NCI-H345 (cell line): ENCODE results near the gene ASB2.

ENCODE experiments used
- DNase-seq: peaks from one replicate; lab custom pipeline; 2025; lab: John Stamatoyannopoulos, UW

ASB2 gene

DNA sequence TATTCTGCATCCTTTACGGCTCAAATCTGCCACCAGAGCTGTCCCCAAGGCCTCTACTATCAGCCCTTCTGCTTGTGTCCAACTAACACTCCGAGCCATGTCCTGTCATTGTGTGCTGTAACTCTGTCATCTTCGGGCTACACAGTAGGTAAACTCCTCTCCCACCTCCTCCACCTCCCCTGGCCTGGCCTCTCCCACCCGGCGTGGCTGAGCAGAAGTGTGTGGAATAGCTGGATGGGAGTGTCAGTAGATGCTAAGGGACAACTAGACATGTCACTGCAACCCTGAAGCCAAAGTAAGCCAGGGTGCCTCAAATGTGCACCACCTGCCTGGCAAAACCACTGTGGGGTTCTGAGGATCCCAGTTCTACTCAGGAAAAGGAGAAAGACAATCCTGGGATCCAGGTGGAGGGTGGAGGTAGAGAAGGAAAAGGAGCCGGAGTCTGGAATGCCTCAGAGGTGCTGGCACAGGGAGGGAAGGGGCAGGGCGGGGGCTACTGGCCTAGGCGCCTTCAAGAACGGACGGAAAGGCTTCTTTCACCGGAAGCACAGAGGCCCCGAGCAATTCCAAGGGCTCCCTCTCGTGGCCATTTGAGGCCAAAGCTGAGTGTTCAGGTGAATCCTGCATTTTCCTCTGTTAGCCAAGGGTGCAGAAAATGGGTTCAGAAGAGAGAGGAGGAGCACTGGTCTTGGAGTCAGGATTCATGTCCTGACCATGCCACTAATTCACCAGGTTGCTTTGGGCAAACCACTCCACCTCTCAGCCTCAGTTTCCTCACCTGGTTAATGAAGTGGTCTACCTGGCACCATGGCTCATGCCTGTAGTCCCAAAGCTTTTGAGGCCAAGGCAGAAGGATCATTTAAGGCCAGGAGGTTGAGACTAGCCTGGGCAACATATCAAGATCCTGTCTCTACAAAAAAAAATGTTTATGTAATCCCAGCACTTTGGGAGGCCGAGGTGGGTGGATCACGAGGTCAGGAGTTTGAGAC, 69.7 kb downstream of the ASB2 start:
- peak; percentile 68 for DNase-seq

DNA sequence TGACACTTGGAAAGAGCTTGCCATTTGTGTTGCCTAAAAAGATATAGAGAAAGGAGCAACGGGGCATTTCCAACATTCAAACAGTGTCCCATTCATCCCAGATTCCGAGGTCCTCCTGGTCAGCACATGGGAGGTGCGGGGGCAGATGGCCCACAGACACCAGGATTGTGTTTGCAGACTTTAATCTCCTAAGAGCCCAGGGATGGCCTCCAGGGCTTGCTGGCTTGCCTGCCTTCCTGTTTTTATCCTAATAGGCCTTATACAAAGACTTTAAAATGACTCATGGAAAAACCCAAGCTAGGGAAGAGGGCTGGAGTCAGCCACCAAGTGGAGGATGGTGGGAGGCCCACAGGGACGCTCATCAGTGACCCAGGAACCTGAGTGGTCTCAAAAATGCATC, 70.7 kb downstream of the ASB2 start:
- DNase-seq = no peak

GRCh38 chr14:93903342-93904184, 72.8 kb downstream of the ASB2 start:
- peak; percentile 3 for DNase-seq

GRCh38 chr14:93902619-93903307, 73.6 kb downstream of the ASB2 start:
- DNase-seq = no peak

- DNase-seq = no peak
These were observed 74.6 kb downstream of the ASB2 start for GRCh38 chr14:93901813-93902212.

DNA sequence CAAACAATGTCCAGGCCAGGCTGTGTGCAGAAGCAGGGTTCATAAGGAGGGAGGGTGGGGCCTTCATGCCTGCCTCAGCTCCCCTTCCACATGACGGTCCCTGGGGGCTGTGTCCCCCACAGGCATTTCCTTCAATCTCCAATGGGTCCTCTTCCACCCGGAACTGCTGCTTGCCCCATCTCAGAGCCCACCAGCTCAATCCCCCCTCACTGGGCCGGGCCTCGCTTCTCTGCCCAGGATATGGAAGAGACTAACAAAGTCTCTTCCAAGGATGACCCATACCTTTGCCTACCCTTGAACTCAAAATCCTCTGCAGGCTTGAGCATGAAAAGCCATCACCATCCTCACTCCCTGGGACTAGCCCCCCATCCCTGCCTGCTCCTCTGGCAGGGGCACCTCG, 77.6 kb downstream of the ASB2 start:
- no peak for DNase-seq

DNA sequence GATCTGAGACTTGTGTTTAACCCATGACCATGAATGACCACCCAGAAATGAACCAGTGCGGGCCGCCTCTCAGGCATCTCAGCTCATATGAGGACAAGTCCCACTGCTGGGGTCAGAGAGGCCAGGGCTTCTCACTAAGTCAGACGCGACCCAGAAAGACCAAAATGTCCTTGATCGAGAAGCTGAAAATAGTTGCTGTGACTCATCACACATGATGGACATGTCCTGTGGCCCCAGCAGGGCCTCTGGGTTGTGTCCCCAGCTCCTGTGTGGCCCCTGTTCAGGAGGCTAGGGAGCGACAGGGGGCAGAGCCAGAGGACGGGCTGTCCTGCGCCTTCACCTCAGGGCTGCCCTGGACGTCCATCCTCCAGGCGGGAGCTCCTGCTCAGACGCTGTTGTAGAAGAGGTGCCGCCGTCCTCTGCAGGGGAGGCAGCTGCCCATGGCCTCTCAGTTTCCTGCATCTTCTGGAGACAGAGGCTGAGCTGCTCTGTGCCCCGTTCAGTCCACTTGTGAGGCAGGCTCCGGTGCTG, 78.2 kb downstream of the ASB2 start:
- no peak for DNase-seq

GRCh38 chr14:93897476-93897845, 78.9 kb downstream of the ASB2 start:
- DNase-seq = no peak

GRCh38 chr14:93895023-93895604, 81.3 kb downstream of the ASB2 start:
- DNase-seq = no peak

DNA sequence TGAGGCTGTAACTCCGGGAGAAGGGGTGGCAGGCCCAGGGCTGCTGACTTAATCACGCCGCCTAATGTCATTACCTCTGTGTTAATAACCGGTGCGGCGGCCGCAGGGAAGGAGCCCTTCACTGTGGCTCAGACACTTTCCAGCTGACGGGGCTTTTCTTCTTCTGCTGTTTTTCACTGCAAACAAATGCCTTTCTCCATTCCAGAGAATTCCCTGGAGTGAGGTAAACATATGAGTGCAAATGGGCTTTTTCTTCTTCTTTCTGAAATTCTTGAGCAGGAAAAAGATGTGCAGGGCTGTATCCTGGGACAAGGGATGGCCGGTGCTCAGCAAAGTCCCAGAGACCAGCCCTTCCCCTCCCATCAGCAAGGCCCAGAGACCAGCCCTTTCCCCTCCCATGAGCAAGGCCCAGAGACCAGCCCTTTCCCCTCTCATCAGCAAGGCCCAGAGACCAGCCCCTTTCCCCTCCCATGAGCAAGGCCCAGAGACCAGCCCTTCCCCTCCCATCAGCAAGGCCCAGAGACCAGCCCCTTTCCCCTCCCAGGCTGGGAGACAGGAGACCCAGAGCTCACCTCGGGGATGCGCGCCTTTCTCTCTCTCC, 82.6 kb downstream of the ASB2 start:
- DNase-seq = no peak

DNA sequence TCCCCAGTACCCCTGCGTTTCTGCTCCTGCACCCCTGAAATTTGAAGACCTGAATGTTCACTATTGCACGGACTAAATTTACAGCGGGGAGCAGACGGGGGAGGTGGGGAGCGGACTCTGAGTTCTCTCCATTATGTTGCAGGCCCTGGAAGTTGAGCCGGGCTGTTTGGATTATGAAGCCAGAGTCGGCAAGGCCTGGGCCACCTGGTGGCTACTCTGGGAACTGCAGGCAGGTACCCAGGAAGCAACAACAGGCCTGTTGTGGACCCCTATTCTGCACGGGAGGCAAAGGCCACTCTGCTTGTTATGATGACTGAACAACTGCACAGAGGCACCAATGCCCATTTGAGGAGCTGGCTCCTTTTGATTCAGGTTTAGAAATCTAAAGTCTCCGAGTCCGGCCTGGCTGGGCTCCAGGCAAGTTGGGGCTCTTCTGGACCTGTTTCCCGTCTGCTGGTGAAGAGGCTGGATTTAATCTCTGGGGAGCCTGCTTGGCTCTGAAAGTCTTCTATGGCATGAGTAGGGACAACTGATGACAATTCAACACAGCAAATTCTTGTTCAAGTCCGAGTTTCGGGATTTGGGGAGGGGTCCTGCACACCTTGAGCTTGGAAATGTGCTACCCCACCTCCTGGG, 83.3 kb downstream of the ASB2 start:
- peak; percentile 79 for DNase-seq

GRCh38 chr14:93892505-93892839, 83.9 kb downstream of the ASB2 start:
- no peak for DNase-seq

DNA sequence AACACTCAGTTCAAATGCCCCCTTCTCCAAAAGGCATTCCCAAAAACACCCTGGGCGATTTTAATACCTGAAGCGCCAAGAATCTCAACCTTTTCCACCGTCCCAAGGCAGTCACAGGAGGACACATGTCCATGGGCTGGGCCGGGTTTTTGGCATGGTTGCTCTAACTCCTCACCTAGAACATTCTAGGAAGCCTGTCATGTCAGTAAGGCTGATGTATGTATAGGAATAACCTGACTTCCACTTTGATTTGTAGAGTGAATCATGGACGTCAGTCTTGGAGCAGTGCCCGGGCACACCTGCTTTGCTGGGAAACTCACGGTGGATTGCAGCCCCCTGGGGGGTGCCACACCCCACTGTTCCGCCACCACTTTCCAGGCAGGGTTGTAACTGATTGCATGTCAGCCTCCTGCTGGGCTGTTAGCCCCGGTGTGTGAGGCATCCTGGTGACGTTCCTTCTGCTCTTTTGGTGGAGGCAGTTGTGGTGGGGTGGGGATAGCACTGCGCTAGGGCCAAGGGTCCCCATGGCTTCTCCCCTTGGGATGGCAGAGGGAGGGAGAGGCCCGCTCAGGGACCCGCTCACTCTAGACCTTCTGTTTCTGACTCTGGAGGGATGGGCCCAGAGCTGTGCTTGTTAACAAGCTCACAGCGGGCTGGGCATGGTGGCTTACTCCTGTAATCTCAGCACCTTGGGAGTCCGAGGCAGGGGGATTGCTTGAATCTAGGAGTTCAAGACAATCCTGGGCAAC, 84.4 kb downstream of the ASB2 start:
- peak; percentile 89 for DNase-seq

GRCh38 chr14:93889739-93890483, 86.5 kb downstream of the ASB2 start:
- no peak for DNase-seq

GRCh38 chr14:93888995-93889394, 87.4 kb downstream of the ASB2 start:
- no peak for DNase-seq

DNA sequence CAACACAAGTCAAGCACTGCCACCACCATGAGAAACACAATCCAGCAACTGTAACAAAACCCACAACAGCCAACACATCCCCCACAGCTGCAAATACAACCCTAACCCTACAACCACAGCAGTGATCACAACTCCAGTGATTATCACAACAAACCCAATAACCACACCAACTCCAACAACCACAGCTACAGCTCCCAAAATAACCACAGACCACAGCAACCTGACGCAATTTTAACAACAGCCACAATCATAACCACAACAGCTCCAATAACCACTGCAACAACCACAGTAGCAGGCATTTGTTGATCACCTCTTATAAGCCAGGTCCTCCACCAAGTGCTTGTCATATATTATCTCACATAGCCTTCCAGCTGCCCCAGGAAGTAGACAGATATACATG, 91.4 kb downstream of the ASB2 start:
- no peak for DNase-seq
